Colonic mucosa (tissue), 4 donors: ENCODE results near the gene TMTC2. TPM values are rescaled to one million over a fixed set of nuclear protein-coding genes. Genes with fewer than 3 reads are reported as not detected.

Source experiments
- DNase-seq: peaks from one replicate; pipeline ENCODE4 v3.0.0-alpha.2; 2020
- H3K27ac ChIP-seq: fragments of 200-600 bp; one replicate; pipeline ENCODE4 v1.8.0; 2021
- H3K27me3 ChIP-seq: fragments of 200-600 bp; one replicate; pipeline ENCODE4 v1.8.0; 2021
- H3K36me3 ChIP-seq: fragments of 200-600 bp; one replicate; pipeline ENCODE4 v1.8.0; 2021
- H3K4me1 ChIP-seq: fragments of 200-600 bp; one replicate; pipeline ENCODE4 v1.8.0; 2021; ENCODE audit warnings: mild to moderate bottlenecking
- H3K4me3 ChIP-seq: fragments of 200-600 bp; one replicate; pipeline ENCODE4 v1.8.0; 2021
- H3K9ac ChIP-seq, 2 donors: one replicate each; pipeline ENCODE4 v1.7.0; 2013; ENCODE audit warnings: control low read depth in 2 of 2, low read depth in 2 of 2, low read length in 2 of 2
- H3K9me3 ChIP-seq: fragments of 200-600 bp; one replicate; pipeline ENCODE4 v1.8.0; 2021
- CTCF ChIP-seq: fragments of 200-600 bp; IDR thresholded peaks from one replicate; pipeline ENCODE4 v1.8.0; 2022; ENCODE audit warnings: antibody characterized with exemption, mild to moderate bottlenecking
- intact Hi-C: fragments of 100-400 bp; cut with DNase I; formaldehyde crosslinking; loops from one replicate; pipeline ENCODE4 v1.14.1; 2022
- total RNA-seq, 2 donors: library from RNA; stranded (reverse); fragmentation: NEBNext Ultra II Directional in 1 of 2; extraction: Animal tissue kit (Norgen Biotek cat#: 25700) in 1 of 2; gene quantifications; one replicate each; pipeline ENCODE4 v1.2.1, GENCODE V29; 2021
- donor health status: healthy.
- donor health status: DM: no; HTN: no; CAD: no.
- donor health status: DM: no; HTN: no; CAD: no.

TMTC2 gene
- total RNA-seq, 2 donors from 2014 or later: 12.2 to 20.6 TPM

GRCh38 chr12:83141460-83141994 is 454.8 kb downstream of the TMTC2 start:
- Histone ChIP-seq H3K36me3 (no peaks in the 10 kb centered on the region), H3K27me3 (no peaks in the 10 kb centered on the region), H3K9me3 (no peaks in the 10 kb centered on the region), H3K4me1 (no peaks in the 10 kb centered on the region), H3K9ac (no peak overlapping the region), H3K4me3 (no peak overlapping the region), H3K27ac (no peak overlapping the region)
- intact Hi-C loops: no loop called here
- TF ChIP-seq CTCF: no peak
- no peak for DNase-seq

GRCh38 chr12:83142914-83143313 is 456.2 kb downstream of the TMTC2 start:
- Histone ChIP-seq H3K9ac (no peak overlapping the region), H3K4me3 (no peak overlapping the region), H3K36me3 (no peaks in the 10 kb centered on the region), H3K4me1 (no peaks in the 10 kb centered on the region), H3K9me3 (no peaks in the 10 kb centered on the region), H3K27ac (no peak overlapping the region), H3K27me3 (no peaks in the 10 kb centered on the region)
- DNase-seq: no peak
- intact Hi-C loops: no loop called here
- no peak for TF ChIP-seq CTCF

GRCh38 chr12:83143950-83144349 is 457.2 kb downstream of the TMTC2 start:
- Histone ChIP-seq H3K27ac (no peak overlapping the region), H3K4me3 (no peak overlapping the region), H3K4me1 (no peaks in the 10 kb centered on the region), H3K27me3 (no peaks in the 10 kb centered on the region), H3K9me3 (no peaks in the 10 kb centered on the region), H3K9ac (no peak overlapping the region), H3K36me3 (no peaks in the 10 kb centered on the region)
- DNase-seq: no peak
- no peak for TF ChIP-seq CTCF
- intact Hi-C loops: no loop called here

- TF ChIP-seq CTCF: no peak
- Histone ChIP-seq H3K27me3 (no peaks in the 10 kb centered on the region), H3K9me3 (no peaks in the 10 kb centered on the region), H3K36me3 (no peaks in the 10 kb centered on the region), H3K4me3 (no peak overlapping the region), H3K27ac (no peak overlapping the region), H3K4me1 (no peaks in the 10 kb centered on the region), H3K9ac (no peak overlapping the region)
- intact Hi-C loops: no loop called here
- no peak for DNase-seq
These were observed 458.7 kb downstream of the TMTC2 start for GRCh38 chr12:83145325-83145840.

GRCh38 chr12:83147341-83147740 is 460.6 kb downstream of the TMTC2 start:
- H3K4me1 ChIP-seq: no peaks in the 10 kb centered on the region
- no peaks in the 10 kb centered on the region for H3K36me3 ChIP-seq
- no peak overlapping the region for H3K9ac ChIP-seq
- intact Hi-C loops: no loop called here
- H3K4me3 ChIP-seq: no peak overlapping the region
- no peak for TF ChIP-seq CTCF
- H3K27me3 ChIP-seq: no peaks in the 10 kb centered on the region
- no peak for DNase-seq
- H3K9me3 ChIP-seq: no peaks in the 10 kb centered on the region
- no peak overlapping the region for H3K27ac ChIP-seq
